DMS53 (cell line): ENCODE measurements around the gene LKAAEAR1.
"Not testable (repeated sequence)": the region's sequence is repeated elsewhere in the genome, so short reads cannot be mapped to it uniquely, and the experiment has no call there.

Experiments
- DNase-seq: peaks from one replicate; lab custom pipeline; 2025; lab: John Stamatoyannopoulos, UW

The LKAAEAR1 gene

DNA sequence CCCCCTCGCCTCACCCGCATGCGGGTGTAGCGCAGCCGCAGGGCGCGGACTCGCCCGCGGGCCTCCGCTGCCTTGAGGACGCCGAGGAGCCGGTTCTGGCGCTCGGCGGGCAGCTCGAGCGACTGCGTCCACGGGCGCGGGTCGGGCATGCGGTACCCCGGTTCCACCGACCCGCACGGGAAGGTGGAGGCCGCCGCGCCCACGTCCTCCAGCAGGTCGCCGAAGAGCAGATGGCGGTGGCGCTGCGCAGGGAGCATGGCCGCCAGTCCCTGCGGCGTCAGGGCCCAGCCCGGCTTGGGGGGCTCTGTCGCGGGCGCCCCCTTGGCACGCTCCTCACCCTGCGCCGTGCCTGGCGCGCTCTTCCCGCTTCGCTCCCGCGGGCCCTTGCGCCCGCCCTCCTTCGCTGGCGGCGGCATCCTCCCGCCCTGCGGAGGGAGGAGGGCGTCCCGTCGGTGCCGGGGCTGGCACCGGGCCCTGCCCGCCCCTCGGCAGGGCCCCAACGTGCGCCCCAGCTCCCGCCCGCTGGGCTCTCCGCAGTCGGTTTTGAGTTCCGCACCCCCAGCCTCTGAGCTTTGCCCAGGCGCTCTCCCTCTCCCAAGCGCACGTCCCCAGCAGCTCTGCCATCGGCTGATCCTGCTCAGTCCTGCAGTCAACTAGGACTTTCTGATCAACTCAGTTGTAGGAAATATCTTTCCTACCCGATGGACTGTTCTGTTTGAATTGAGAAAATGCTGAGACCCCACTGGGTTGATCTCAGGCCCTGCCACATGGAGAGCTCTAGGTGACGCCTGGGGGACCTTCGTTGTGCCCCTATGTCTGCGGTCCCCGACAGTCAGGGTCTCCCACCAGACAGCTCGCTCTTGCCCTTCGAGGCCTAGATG, at the start of gene LKAAEAR1:
LKAAEAR1 (minus strand) TSS at position 595 of the 881 bp plus-strand sequence; CDS start at position 416, 179 bp downstream.
- peak; percentile 77 for DNase-seq

- DNase-seq = peak; percentile 80
Observed at GRCh38 chr20:64131406-64131805, 47.2 kb upstream of the LKAAEAR1 start.

- DNase-seq = no peak
Observed at GRCh38 chr20:64130876-64131275, 46.7 kb upstream of the LKAAEAR1 start.

- no peak for DNase-seq
Observed at GRCh38 chr20:64130271-64130670, 46.1 kb upstream of the LKAAEAR1 start.

- DNase-seq = no peak
Observed at GRCh38 chr20:64129146-64129782, 45.1 kb upstream of the LKAAEAR1 start.

DNA sequence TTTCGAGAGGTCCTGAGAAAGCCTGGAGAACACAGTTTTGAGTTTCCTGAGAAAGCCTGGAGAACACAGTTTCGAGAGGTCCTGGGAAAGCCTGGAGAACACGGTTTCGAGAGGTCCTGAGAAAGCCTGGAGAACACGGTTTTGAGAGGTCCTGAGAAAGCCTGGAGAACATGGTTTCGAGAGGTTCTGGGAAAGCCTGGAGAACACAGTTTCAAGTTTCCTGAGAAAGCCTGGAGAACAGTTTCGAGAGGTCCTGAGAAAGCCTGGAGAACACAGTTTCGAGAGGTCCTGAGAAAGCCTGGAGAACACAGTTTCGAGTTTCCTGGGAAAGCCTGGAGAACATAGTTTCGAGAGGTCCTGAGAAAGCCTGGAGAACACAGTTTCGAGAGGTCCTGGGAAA, 39.3 kb upstream of the LKAAEAR1 start:
- not testable (repeated sequence) for DNase-seq

GRCh38 chr20:64122927-64123326, 38.7 kb upstream of the LKAAEAR1 start:
- DNase-seq = not testable (repeated sequence)

DNA sequence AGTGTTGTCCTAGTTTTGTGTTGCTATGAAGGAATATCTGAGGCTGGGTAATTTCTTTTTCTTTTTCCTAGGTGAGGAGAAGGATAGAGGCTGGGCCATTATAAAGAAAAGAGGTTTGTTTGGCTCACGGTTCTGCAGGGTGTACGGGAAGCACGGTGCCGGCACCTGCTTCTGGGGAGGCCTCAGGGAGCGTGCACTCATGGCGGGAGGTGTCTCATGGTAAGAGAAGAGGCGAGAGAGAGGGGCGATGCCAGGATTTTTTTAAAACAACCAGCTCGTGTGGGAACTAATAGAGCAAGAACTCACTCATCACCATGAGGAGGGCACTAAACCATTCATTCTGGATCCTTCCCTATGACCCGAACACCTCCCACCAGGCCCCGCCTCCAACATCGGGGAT, 37.4 kb upstream of the LKAAEAR1 start:
- no peak for DNase-seq

GRCh38 chr20:64119681-64120341, 35.6 kb upstream of the LKAAEAR1 start:
- no peak for DNase-seq

DNA sequence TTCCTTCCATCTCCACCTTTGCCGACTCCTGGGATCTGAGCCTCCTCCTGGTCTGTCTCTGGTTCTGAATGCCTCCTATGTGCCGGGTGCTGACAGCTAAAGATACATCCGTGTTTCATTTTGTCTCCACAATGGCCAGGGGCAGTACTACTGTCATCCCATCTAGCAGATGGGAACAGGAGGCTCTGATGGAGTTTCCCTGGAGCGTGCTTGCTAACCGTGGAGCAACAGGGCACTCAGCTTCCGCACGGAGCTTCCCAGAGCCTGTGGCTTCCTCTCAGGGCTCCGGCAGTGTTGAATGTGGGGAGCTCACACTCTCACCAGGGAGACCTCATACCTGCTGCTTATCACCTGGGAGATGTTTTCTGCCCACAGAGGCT, 35.1 kb upstream of the LKAAEAR1 start:
- DNase-seq = peak; percentile 28

DNA sequence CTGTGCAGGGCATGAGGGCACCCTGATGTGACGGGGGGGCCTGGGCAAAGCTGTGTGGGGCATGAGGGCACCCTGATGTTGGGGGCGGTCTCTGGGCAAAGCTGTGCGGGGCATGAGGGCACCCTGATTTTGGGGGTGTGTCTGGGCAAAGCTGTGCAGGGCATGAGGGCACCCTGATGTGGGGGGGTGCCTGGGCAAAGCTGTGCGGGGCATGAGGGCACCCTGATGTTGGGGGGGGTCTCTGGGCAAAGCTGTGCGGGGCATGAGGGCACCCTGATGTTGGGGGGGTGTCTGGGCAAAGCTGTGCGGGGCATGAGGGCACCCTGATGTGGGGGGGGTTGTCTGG, 33.2 kb upstream of the LKAAEAR1 start:
- not testable (repeated sequence) for DNase-seq

GRCh38 chr20:64116541-64117431, 32.6 kb upstream of the LKAAEAR1 start:
- no peak for DNase-seq

DNA sequence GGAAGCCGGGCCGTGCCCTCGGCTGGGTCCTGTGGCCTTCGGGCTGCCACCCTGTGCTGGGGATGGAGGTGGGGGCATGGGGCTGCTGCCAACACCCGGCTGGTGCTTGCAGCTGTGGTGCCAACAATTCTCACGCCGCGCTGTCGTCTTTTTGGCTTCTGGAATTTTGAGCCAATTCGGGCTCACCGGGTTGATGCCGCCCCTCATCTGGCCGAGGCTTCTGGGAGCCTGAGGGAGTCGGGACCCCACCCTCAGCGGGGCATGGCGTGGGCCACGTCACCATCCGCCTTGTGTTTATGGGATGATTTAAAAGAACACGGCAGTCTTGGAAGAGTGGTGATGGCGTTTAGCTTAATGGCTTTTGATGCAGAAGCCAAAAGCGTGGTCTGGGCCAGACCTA, 31.8 kb upstream of the LKAAEAR1 start:
- DNase-seq = no peak

DNA sequence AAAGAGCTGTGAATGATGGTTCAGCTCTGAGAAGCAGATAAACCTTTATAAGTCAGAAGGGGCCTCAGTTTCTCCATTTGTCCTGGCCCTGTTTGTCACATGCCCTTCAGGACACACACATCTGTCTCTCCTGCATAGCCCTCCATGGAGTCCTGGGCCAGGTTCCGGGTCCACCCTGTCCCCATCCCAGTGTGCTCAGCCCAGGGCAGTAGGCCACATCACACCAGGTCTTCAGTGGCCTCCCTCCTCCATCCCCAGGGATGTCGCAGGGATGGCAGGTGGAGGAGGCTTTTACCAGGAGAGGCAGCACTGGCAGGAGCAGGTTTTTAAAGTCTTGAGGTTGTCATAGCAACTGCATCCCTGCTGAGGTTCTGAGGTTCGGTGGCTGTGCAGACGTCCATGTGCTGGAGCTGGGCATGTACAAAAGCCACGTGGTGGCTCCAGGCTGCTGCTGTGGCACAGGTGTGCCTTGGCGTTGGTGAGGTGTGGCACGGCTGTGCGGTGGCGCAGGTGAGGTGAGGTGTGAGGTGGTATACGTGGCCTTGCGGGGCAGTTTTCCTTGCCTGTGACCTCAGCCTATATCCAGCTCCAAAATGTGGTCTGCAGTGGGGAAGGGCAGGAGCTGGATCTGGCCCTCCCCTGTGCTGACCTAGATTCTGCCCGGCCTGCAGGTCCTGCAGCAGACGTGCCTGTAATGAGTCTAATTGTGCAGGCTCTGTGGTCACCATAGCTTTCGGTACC, 31.1 kb upstream of the LKAAEAR1 start:
- DNase-seq = no peak

- no peak for DNase-seq
Observed at GRCh38 chr20:64114356-64114971, 30.3 kb upstream of the LKAAEAR1 start.

- no peak for DNase-seq
Observed at GRCh38 chr20:64113796-64114355, 29.7 kb upstream of the LKAAEAR1 start.

DNA sequence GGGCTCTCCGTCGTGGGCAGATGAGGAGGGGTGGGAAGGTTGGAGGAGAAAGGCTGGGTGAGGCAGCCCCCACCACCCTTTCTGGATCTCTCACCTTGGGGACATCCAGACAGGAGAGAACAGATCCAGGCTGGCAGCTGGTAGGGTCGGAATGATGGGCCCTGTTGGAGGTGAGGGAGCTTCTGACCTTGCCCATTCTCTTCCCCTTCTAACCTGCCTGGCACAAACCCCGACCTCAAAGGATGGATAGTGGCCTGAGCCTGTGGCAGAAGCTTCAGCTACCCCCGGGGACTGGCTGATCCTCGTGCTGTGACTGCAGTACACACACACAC, 29.2 kb upstream of the LKAAEAR1 start:
- DNase-seq = no peak

GRCh38 chr20:64112691-64113443, 28.7 kb upstream of the LKAAEAR1 start:
- no peak for DNase-seq

DNA sequence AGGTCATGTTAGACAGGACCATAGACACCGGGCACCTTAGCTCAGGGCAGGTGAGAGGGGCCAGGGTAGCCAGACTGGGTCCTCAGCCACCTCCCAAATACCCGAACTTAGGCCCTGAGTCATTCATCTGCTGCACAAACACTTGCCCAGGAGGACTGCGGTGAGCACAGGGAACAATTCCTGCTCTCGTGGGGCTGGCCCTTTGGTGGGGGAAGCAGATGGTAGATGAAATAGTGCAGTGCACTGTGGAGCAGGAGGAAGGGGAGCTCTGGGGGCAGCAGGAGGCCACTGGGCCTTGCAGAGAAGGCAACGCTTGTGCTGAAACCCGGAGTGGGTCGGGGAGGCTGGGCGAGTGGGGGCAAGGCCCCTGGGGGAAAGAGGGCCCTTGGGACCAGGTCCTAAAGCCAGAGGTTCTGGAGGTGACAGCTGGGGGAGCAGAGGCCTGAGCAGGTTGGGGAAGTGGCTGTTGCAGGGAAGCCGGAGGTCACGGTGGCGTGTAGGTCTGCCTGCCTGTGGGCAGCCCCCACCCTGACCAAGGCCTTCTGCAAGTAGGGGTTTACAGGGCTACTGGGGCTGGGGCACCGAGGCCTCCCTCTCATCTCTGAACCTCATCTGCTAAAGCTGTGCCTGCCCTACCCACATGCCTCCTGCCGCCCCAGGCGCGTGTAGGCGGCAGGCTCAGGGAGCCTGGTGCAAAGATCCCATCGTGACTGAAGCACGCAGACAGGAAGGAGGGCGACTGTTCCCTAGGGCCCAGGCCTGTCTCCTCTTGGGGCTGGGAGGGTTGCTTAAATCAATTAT, 27.8 kb upstream of the LKAAEAR1 start:
- no peak for DNase-seq
